ENCODE data around the gene MCTP1. TPM values are rescaled to one million over a fixed set of nuclear protein-coding genes. Genes with fewer than 3 reads are reported as not detected.

Gene MCTP1
- total RNA-seq, 1 experiment from 2014 or later = 0.44 TPM

DNA sequence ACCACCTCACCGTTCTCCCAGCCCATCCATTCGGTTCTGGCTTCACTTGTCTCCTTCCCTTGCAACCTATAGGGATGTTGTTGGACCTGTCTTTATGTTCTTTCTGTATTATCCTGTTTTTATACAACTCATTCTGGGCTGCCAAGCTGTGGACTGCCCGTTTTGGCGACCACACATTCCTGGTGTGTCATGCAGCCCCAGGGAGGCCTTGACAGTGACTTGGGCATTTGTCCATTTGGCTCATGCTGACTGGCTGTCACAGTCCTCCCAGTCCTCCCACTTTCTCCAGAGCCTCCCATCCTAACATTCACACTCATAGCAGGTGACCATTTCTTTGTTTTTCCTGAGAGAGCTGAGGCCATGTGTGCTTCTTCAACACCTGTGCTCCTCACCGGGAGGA is 530.1 kb downstream of the MCTP1 start:
- no peaks in the 10 kb centered on the region for H3K9me2 ChIP-seq (ENCODE audit: insufficient read depth)
- no peaks in the 10 kb centered on the region for H3K9me3 ChIP-seq (ENCODE audit: control insufficient read depth in 1 of 2, insufficient read depth in 1 of 2, low read depth in 1 of 2, low read length in 2 of 2)
- no peak overlapping the region for H3K27ac ChIP-seq (ENCODE audit: low read depth, low read length)
- H3K4me3 ChIP-seq (replicated peaks in 1 of 2; ENCODE audit: low read depth in 1 of 2, low read length in 2 of 2) = no peak overlapping the region
- no peaks in the 10 kb centered on the region for H3K4me1 ChIP-seq (ENCODE audit: control insufficient read depth in 1 of 2, insufficient read depth in 2 of 2, low read length in 2 of 2)
- DNase-seq (ENCODE audit: low read depth, low spot score) (no peak), ATAC-seq (no peak)
- BruUV-seq (replicated peaks) = no TSS peak
- no peak overlapping the region for H3K9ac ChIP-seq (ENCODE audit: low read length)
- H3K79me2 ChIP-seq (ENCODE audit: insufficient read depth, low read length) = no peaks in the 10 kb centered on the region
- no peaks in the 10 kb centered on the region for H4K20me1 ChIP-seq (ENCODE audit: insufficient read depth)
- no peaks in the 10 kb centered on the region for H3K27me3 ChIP-seq (ENCODE audit: insufficient read depth, low read length)
- H3K4me2 ChIP-seq (ENCODE audit: low read length) = no peak overlapping the region
- H2AFZ ChIP-seq (ENCODE audit: low read depth, low read length, poor library complexity, severe bottlenecking) = no peak overlapping the region
- ChIA-PET CTCF (no interaction called here), RAD21 (ENCODE audit: low non-redundant PET in 1 of 2, low total read pairs in 2 of 2, uncharacterized antibody in 2 of 2, unreplicated experiment in 2 of 2) (no interaction called here), POLR2A (no interaction called here)
- H3K36me3 ChIP-seq (ENCODE audit: control insufficient read depth in 1 of 2, insufficient read depth in 2 of 2, low read length in 2 of 2) = no peaks in the 10 kb centered on the region
- intact Hi-C loops (cut with micrococcal nuclease) = no loop called here
- TF ChIP-seq ZNF274 (IDR thresholded peaks at IDR 0.05; ENCODE audit: low read depth, low read length) (no peak), CEBPB (IDR thresholded peaks at IDR 0.05; ENCODE audit: low read depth) (no peak), ZFX (IDR thresholded peaks at IDR 0.05) (no peak), SP1 (IDR thresholded peaks at IDR 0.05; ENCODE audit: low read depth) (no peak), JUND (IDR thresholded peaks at IDR 0.05) (no peak), EZH2phosphoT487 (IDR thresholded peaks at IDR 0.05; ENCODE audit: borderline replicate concordance) (no peak), EGR1 (IDR thresholded peaks at IDR 0.05; ENCODE audit: low read depth) (no peak), SRF (IDR thresholded peaks at IDR 0.05; ENCODE audit: low read depth) (no peak), POLR2A (IDR thresholded peaks at IDR 0.05; ENCODE audit: borderline replicate concordance, extremely low read depth, insufficient read depth, insufficient read length) (no peak), TCF7L2 (IDR thresholded peaks at IDR 0.05; ENCODE audit: borderline replicate concordance, extremely low read depth, insufficient read depth, insufficient read length) (no peak), SIN3A (IDR thresholded peaks at IDR 0.05; ENCODE audit: low read depth) (no peak), EZH2 (IDR thresholded peaks at IDR 0.05) (no peak), FOSL1 (IDR thresholded peaks at IDR 0.05; ENCODE audit: low read depth) (no peak), YY1 (IDR thresholded peaks at IDR 0.05; ENCODE audit: extremely low read depth, insufficient replicate concordance, low read depth, low read length) (no peak), CBX3 (IDR thresholded peaks at IDR 0.05; ENCODE audit: low read depth) (no peak)
- TF ChIP-seq, protein P1, sequence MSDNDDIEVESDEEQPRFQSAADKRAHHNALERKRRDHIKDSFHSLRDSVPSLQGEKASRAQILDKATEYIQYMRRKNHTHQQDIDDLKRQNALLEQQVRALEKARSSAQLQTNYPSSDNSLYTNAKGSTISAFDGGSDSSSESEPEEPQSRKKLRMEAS (IDR thresholded peaks at IDR 0.05) = no peak
- TF ChIP-seq, protein P2, sequence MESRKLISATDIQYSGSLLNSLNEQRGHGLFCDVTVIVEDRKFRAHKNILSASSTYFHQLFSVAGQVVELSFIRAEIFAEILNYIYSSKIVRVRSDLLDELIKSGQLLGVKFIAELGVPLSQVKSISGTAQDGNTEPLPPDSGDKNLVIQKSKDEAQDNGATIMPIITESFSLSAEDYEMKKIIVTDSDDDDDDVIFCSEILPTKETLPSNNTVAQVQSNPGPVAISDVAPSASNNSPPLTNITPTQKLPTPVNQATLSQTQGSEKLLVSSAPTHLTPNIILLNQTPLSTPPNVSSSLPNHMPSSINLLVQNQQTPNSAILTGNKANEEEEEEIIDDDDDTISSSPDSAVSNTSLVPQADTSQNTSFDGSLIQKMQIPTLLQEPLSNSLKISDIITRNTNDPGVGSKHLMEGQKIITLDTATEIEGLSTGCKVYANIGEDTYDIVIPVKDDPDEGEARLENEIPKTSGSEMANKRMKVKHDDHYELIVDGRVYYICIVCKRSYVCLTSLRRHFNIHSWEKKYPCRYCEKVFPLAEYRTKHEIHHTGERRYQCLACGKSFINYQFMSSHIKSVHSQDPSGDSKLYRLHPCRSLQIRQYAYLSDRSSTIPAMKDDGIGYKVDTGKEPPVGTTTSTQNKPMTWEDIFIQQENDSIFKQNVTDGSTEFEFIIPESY (IDR thresholded peaks at IDR 0.05; ENCODE audit: extremely low read depth, insufficient replicate concordance, low read length) = no peak
- TF ChIP-seq, protein P3, sequence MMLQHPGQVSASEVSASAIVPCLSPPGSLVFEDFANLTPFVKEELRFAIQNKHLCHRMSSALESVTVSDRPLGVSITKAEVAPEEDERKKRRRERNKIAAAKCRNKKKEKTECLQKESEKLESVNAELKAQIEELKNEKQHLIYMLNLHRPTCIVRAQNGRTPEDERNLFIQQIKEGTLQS (IDR thresholded peaks at IDR 0.05) = no peak
- TF ChIP-seq, protein P4, sequence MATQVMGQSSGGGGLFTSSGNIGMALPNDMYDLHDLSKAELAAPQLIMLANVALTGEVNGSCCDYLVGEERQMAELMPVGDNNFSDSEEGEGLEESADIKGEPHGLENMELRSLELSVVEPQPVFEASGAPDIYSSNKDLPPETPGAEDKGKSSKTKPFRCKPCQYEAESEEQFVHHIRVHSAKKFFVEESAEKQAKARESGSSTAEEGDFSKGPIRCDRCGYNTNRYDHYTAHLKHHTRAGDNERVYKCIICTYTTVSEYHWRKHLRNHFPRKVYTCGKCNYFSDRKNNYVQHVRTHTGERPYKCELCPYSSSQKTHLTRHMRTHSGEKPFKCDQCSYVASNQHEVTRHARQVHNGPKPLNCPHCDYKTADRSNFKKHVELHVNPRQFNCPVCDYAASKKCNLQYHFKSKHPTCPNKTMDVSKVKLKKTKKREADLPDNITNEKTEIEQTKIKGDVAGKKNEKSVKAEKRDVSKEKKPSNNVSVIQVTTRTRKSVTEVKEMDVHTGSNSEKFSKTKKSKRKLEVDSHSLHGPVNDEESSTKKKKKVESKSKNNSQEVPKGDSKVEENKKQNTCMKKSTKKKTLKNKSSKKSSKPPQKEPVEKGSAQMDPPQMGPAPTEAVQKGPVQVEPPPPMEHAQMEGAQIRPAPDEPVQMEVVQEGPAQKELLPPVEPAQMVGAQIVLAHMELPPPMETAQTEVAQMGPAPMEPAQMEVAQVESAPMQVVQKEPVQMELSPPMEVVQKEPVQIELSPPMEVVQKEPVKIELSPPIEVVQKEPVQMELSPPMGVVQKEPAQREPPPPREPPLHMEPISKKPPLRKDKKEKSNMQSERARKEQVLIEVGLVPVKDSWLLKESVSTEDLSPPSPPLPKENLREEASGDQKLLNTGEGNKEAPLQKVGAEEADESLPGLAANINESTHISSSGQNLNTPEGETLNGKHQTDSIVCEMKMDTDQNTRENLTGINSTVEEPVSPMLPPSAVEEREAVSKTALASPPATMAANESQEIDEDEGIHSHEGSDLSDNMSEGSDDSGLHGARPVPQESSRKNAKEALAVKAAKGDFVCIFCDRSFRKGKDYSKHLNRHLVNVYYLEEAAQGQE (IDR thresholded peaks at IDR 0.05; ENCODE audit: low read depth) = no peak
- TF ChIP-seq, protein P5, sequence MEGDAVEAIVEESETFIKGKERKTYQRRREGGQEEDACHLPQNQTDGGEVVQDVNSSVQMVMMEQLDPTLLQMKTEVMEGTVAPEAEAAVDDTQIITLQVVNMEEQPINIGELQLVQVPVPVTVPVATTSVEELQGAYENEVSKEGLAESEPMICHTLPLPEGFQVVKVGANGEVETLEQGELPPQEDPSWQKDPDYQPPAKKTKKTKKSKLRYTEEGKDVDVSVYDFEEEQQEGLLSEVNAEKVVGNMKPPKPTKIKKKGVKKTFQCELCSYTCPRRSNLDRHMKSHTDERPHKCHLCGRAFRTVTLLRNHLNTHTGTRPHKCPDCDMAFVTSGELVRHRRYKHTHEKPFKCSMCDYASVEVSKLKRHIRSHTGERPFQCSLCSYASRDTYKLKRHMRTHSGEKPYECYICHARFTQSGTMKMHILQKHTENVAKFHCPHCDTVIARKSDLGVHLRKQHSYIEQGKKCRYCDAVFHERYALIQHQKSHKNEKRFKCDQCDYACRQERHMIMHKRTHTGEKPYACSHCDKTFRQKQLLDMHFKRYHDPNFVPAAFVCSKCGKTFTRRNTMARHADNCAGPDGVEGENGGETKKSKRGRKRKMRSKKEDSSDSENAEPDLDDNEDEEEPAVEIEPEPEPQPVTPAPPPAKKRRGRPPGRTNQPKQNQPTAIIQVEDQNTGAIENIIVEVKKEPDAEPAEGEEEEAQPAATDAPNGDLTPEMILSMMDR (IDR thresholded peaks at IDR 0.05 in 2 of 3, conservative IDR thresholded peaks at IDR 0.05 in 1 of 3; ENCODE audit: borderline replicate concordance in 1 of 3, insufficient read depth in 1 of 3, low read depth in 2 of 3, low read length in 2 of 3) = no peak

Measured in HCT116 (cell line).